Measurements from ENCODE around the gene NHLRC2.

Gene NHLRC2

GRCh38 chr10:113891476-113891875 is 37.0 kb downstream of the NHLRC2 start:
- no peak for DNase-seq
- Histone ChIP-seq H3K36me3 (replicated peaks) (no peaks in the 10 kb centered on the region), H3K27me3 (replicated peaks) (no peaks in the 10 kb centered on the region), H3K4me3 (ENCODE audit: low read depth, low read length) (no peak overlapping the region), H3K27ac (no peak overlapping the region)
- in situ Hi-C loops (cut with HindIII; ENCODE audit: low pct_ligation_motif_present, low sequenced_read_pairs): no loop called here
- TF ChIP-seq, protein P1, sequence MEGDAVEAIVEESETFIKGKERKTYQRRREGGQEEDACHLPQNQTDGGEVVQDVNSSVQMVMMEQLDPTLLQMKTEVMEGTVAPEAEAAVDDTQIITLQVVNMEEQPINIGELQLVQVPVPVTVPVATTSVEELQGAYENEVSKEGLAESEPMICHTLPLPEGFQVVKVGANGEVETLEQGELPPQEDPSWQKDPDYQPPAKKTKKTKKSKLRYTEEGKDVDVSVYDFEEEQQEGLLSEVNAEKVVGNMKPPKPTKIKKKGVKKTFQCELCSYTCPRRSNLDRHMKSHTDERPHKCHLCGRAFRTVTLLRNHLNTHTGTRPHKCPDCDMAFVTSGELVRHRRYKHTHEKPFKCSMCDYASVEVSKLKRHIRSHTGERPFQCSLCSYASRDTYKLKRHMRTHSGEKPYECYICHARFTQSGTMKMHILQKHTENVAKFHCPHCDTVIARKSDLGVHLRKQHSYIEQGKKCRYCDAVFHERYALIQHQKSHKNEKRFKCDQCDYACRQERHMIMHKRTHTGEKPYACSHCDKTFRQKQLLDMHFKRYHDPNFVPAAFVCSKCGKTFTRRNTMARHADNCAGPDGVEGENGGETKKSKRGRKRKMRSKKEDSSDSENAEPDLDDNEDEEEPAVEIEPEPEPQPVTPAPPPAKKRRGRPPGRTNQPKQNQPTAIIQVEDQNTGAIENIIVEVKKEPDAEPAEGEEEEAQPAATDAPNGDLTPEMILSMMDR (IDR thresholded peaks at IDR 0.05; ENCODE audit: low read depth, low read length, missing control alignments): no peak

- Histone ChIP-seq H3K27ac (no peak overlapping the region), H3K36me3 (replicated peaks) (no peaks in the 10 kb centered on the region), H3K4me3 (ENCODE audit: low read depth, low read length) (no peak overlapping the region), H3K27me3 (replicated peaks) (no peaks in the 10 kb centered on the region)
- TF ChIP-seq, protein P1 (IDR thresholded peaks at IDR 0.05; ENCODE audit: low read depth, low read length, missing control alignments): no peak
- DNase-seq: no peak
- in situ Hi-C loops (cut with HindIII; ENCODE audit: low pct_ligation_motif_present, low sequenced_read_pairs): no loop called here
Measured at GRCh38 chr10:113893570-113893969, 39.1 kb downstream of the NHLRC2 start.

- TF ChIP-seq, protein P1 (IDR thresholded peaks at IDR 0.05; ENCODE audit: low read depth, low read length, missing control alignments): no peak
- Histone ChIP-seq H3K27ac (no peak overlapping the region), H3K27me3 (replicated peaks) (no peaks in the 10 kb centered on the region), H3K4me3 (ENCODE audit: low read depth, low read length) (no peak overlapping the region), H3K36me3 (replicated peaks) (no peaks in the 10 kb centered on the region)
- no peak for DNase-seq
- in situ Hi-C loops (cut with HindIII; ENCODE audit: low pct_ligation_motif_present, low sequenced_read_pairs): no loop called here
Measured at GRCh38 chr10:113894581-113894980, 40.1 kb downstream of the NHLRC2 start.

GRCh38 chr10:113895018-113895417 is 40.6 kb downstream of the NHLRC2 start:
- Histone ChIP-seq H3K27me3 (replicated peaks) (no peaks in the 10 kb centered on the region), H3K36me3 (replicated peaks) (no peaks in the 10 kb centered on the region), H3K4me3 (ENCODE audit: low read depth, low read length) (no peak overlapping the region), H3K27ac (no peak overlapping the region)
- TF ChIP-seq, protein P1 (IDR thresholded peaks at IDR 0.05; ENCODE audit: low read depth, low read length, missing control alignments): no peak
- in situ Hi-C loops (cut with HindIII; ENCODE audit: low pct_ligation_motif_present, low sequenced_read_pairs): no loop called here
- no peak for DNase-seq

DNA sequence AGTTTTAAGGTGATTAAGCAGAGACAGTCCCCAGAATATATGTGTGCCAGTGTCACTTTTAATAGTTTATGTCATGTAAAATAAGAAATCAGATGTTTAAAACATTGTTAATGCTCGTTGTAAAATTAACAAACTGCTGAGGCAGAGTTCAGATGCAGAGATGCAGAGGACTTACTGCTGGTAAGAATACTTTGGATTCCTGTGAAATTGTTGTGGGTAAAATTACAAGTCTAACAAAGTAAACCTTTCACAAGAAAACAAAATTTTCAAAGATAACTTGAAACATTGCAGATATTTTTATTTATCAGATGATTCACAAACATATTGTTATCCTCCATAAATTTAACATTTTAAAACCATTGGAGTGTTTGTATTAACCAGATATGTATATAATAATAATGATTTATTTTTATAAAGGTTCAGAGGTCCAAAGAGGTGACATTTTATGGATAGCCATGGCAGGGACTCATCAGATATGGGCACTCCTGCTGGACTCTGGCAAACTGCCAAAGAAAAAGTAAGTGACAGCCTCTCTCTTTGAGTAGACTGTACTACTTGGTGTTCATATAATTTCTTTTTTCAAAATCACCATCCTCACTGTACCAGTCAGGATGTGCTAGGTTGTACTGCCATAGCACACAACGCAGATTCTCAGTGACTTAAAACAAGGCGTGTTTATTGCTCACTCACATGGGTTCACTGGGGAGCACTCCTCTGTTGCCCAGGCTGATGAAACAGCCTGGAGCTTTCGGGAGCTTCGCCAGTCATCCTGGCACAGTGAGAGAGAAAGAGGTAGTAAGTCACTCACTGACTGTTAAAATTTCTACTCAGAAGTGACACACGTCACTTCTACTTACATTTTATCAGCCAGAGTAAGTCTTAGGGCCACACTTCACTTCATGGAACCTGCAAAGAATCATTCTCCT is 43.5 kb downstream of the NHLRC2 start:
- Histone ChIP-seq H3K27me3 (replicated peaks) (no peaks in the 10 kb centered on the region), H3K36me3 (replicated peaks) (peaks cover 7% of the 10 kb centered on the region), H3K27ac (no peak overlapping the region), H3K4me3 (ENCODE audit: low read depth, low read length) (no peak overlapping the region)
- in situ Hi-C loops (cut with HindIII; ENCODE audit: low pct_ligation_motif_present, low sequenced_read_pairs): no loop called here
- TF ChIP-seq, protein P1 (IDR thresholded peaks at IDR 0.05; ENCODE audit: low read depth, low read length, missing control alignments): no peak
- DNase-seq: peak; percentile 29

Data from brain microvascular endothelial cell (primary cell).